H1 (cell line): ENCODE data around the gene NAXD. TPM values are rescaled to one million over a fixed set of nuclear protein-coding genes. Genes with fewer than 3 reads are reported as not detected.

Source experiments
- CTCF ChIA-PET: fragments of 300-600 bp; sonication (Branson Sonifier 250); formaldehyde crosslinking; loops from one replicate; lab custom pipeline; 2021; ENCODE audit not compliant: partially characterized antibody; lab: Charles Lee
- POLR2A ChIA-PET: fragments of 300-600 bp; sonication (Branson Sonifier 250); formaldehyde crosslinking; loops from one replicate; lab custom pipeline; 2021; ENCODE audit warnings: inconsistent platforms; ENCODE audit not compliant: partially characterized antibody; lab: Charles Lee
- DNase-seq, 2 experiments: peaks; one replicate each; pipeline versions ENCODE4 v3.0.0 to v3.0.0-alpha.2; 2010 to 2022; ENCODE audit warnings: low spot score in 2 of 2, low read depth in 1 of 2, mixed read lengths in 1 of 2
- FAIRE-seq: peaks from 2 replicates; lab custom pipeline; 2011; peaks lifted over from hg19 to GRCh38; lab: Jason Lieb, UNC
- H2AFZ ChIP-seq: 2 replicates; pipeline ENCODE4 v1.8.1; 2012; ENCODE audit warnings: low read length, inconsistent platforms
- H2AK5ac ChIP-seq: 2 replicates; pipeline ENCODE4 v1.6.1; 2013; ENCODE audit warnings: low read depth, low read length
- H2BK120ac ChIP-seq: replicated peaks from 2 replicates; pipeline ENCODE3; 2013; ENCODE audit warnings: low read depth, low read length, inconsistent platforms
- H2BK12ac ChIP-seq: 2 replicates; pipeline ENCODE4 v1.6.1; 2013; ENCODE audit warnings: low read depth, low read length
- H2BK15ac ChIP-seq: 2 replicates; pipeline ENCODE4 v1.6.1; 2013; ENCODE audit warnings: low read length
- H2BK20ac ChIP-seq: 2 replicates; pipeline ENCODE4 v1.6.1; 2013; ENCODE audit warnings: low read length
- H2BK5ac ChIP-seq: 2 replicates; pipeline ENCODE4 v1.6.1; 2013; ENCODE audit warnings: low read depth, low read length
- H3K14ac ChIP-seq: 2 replicates; pipeline ENCODE4 v1.6.1; 2013; ENCODE audit warnings: inconsistent platforms; ENCODE audit not compliant: insufficient read length
- H3K18ac ChIP-seq: 2 replicates; pipeline ENCODE4 v1.6.1; 2013; ENCODE audit warnings: low read length; ENCODE audit errors: extremely low read depth
- H3K23ac ChIP-seq: 2 replicates; pipeline ENCODE4 v1.6.1; 2013; ENCODE audit warnings: inconsistent platforms; ENCODE audit not compliant: insufficient read length
- H3K23me2 ChIP-seq: 2 replicates; pipeline ENCODE4 v1.6.1; 2013; ENCODE audit warnings: low read depth, low read length
- H3K27ac ChIP-seq: 2 replicates; pipeline ENCODE4 v1.6.1; 2011; ENCODE audit warnings: low read depth, low read length, inconsistent platforms
- H3K27me3 ChIP-seq, 4 experiments: replicated peaks in 1 of 4; 1 replicate in 1 of 4; 2 replicates in 3 of 4; pipeline versions ENCODE4 v1.6.1 to v1.8.1; 2011 to 2013; ENCODE audit warnings: low read length in 3 of 4, mild to moderate bottlenecking in 3 of 4, inconsistent platforms in 2 of 4, mixed read lengths in 2 of 4, moderate library complexity in 1 of 4; ENCODE audit not compliant: control insufficient read depth in 3 of 4, insufficient read depth in 3 of 4; ENCODE audit errors: extremely low read depth in 1 of 4
- H3K36me3 ChIP-seq, 4 experiments: 2 replicates each; pipeline versions ENCODE4 v1.6.1 to v1.8.1; 2011 to 2013; ENCODE audit warnings: mild to moderate bottlenecking in 4 of 4, low read length in 3 of 4, moderate library complexity in 2 of 4, control low read depth in 1 of 4, inconsistent platforms in 1 of 4; ENCODE audit not compliant: insufficient read depth in 4 of 4, control insufficient read depth in 2 of 4
- H3K4ac ChIP-seq: replicated peaks from 2 replicates; pipeline ENCODE3; 2013; ENCODE audit warnings: low read length, low read depth, mixed read lengths, inconsistent platforms; ENCODE audit not compliant: insufficient read length
- H3K4me1 ChIP-seq, 4 experiments: replicated peaks in 1 of 4; 1 replicate in 1 of 4; 2 replicates in 3 of 4; pipeline versions ENCODE4 v1.6.1 to v1.8.1; 2011 to 2013; ENCODE audit warnings: low read length in 3 of 4, inconsistent platforms in 2 of 4, mixed read lengths in 1 of 4; ENCODE audit not compliant: insufficient read depth in 4 of 4, control insufficient read depth in 3 of 4
- H3K4me2 ChIP-seq, 2 experiments: 2 replicates each; pipeline versions ENCODE4 v1.6.1 to v1.8.1; 2011 to 2013; ENCODE audit warnings: low read depth in 2 of 2, low read length in 2 of 2, control low read depth in 1 of 2, inconsistent platforms in 1 of 2, mild to moderate bottlenecking in 1 of 2; ENCODE audit not compliant: insufficient read depth in 1 of 2
- H3K4me3 ChIP-seq, 4 experiments: fragments of 200-600, 300-600 bp in 1 of 4; sonication (generic), shearing (Covaris generic), sonication (Bioruptor Twin) in 1 of 4; 2 replicates each; pipeline versions ENCODE4 v1.5.1 to v1.8.1; 2011 to 2016; ENCODE audit warnings: low read length in 4 of 4, low read depth in 3 of 4, control low read depth in 2 of 4, inconsistent platforms in 2 of 4, mild to moderate bottlenecking in 2 of 4, mixed read lengths in 1 of 4, moderate library complexity in 1 of 4; ENCODE audit not compliant: insufficient read depth in 2 of 4; ENCODE audit errors: extremely low read depth in 1 of 4
- H3K56ac ChIP-seq: replicated peaks from 2 replicates; pipeline ENCODE3; 2013; ENCODE audit warnings: low read depth, mild to moderate bottlenecking, mixed read lengths, low read length, inconsistent platforms; ENCODE audit not compliant: insufficient read length
- H3K79me1 ChIP-seq: 2 replicates; pipeline ENCODE4 v1.6.1; 2013; ENCODE audit warnings: low read depth, low read length, control low read depth
- H3K79me2 ChIP-seq, 2 experiments: 2 replicates each; pipeline versions ENCODE4 v1.6.1 to v1.8.1; 2012 to 2013; ENCODE audit warnings: low read length in 2 of 2, mild to moderate bottlenecking in 2 of 2, inconsistent platforms in 1 of 2; ENCODE audit not compliant: insufficient read depth in 2 of 2, control insufficient read depth in 1 of 2
- H3K9ac ChIP-seq, 4 experiments: replicated peaks in 1 of 4; 1 replicate in 1 of 4; 2 replicates in 3 of 4; pipeline versions ENCODE4 v1.6.1 to v1.8.1; 2011 to 2013; ENCODE audit warnings: low read depth in 3 of 4, low read length in 3 of 4, control low read depth in 2 of 4, mild to moderate bottlenecking in 2 of 4, moderate library complexity in 2 of 4, inconsistent platforms in 1 of 4; ENCODE audit errors: extremely low read depth in 1 of 4
- H3K9me3 ChIP-seq, 2 experiments: 2 replicates each; pipeline versions ENCODE4 v1.6.1 to v1.8.1; 2012 to 2013; ENCODE audit warnings: mild to moderate bottlenecking in 2 of 2, moderate library complexity in 2 of 2, control low read depth in 1 of 2, inconsistent platforms in 1 of 2, low read depth in 1 of 2, low read length in 1 of 2, mixed read lengths in 1 of 2; ENCODE audit not compliant: insufficient read depth in 2 of 2
- H4K20me1 ChIP-seq, 2 experiments: replicated peaks in 1 of 2; 2 replicates each; pipeline versions ENCODE3 to v1.8.1; 2011 to 2013; ENCODE audit warnings: inconsistent platforms in 2 of 2, low read length in 2 of 2, mild to moderate bottlenecking in 1 of 2; ENCODE audit not compliant: insufficient read depth in 2 of 2, control insufficient read depth in 1 of 2
- H4K5ac ChIP-seq: 2 replicates; pipeline ENCODE4 v1.6.1; 2013; ENCODE audit warnings: low read length, low read depth, mixed read lengths, inconsistent platforms; ENCODE audit not compliant: insufficient read length
- H4K8ac ChIP-seq: 2 replicates; pipeline ENCODE4 v1.8.0; 2013; ENCODE audit warnings: mild to moderate bottlenecking, moderate library complexity, low read length, inconsistent platforms; ENCODE audit not compliant: insufficient read depth; ENCODE audit errors: extremely low read depth
- H4K91ac ChIP-seq: replicated peaks from 2 replicates; pipeline ENCODE3; 2013; ENCODE audit warnings: low read length, mixed read lengths, inconsistent platforms; ENCODE audit not compliant: insufficient read length
- ASH2L ChIP-seq: fragments of 200-600, 300-600 bp; sonication (generic); IDR thresholded peaks from one replicate; pipeline ENCODE4 v1.7.1; 2017; ENCODE audit warnings: low read length
- BACH1 ChIP-seq: IDR thresholded peaks from 2 replicates; pipeline ENCODE4 v1.6.1; 2012; ENCODE audit warnings: low read length, improper control_type of control experiment
- CEBPB ChIP-seq: IDR thresholded peaks from 2 replicates; pipeline ENCODE4 v1.6.1; 2012; ENCODE audit warnings: low read depth, low read length
- CHD2 ChIP-seq: IDR thresholded peaks from 2 replicates; pipeline ENCODE4 v1.6.1; 2012; ENCODE audit warnings: low read length, improper control_type of control experiment
- CTBP2 ChIP-seq: IDR thresholded peaks from 2 replicates; pipeline ENCODE4 v1.7.0; 2011; ENCODE audit warnings: borderline replicate concordance, mild to moderate bottlenecking, moderate library complexity, mixed read lengths, low read length; ENCODE audit not compliant: insufficient read depth, insufficient read length
- EP300 ChIP-seq, 2 experiments: IDR thresholded peaks; 1 replicate in 1 of 2; 2 replicates in 1 of 2; pipeline ENCODE4 v1.6.1; 2011 to 2012; ENCODE audit warnings: low read depth in 2 of 2, low read length in 2 of 2, mild to moderate bottlenecking in 2 of 2, borderline replicate concordance in 1 of 2, inconsistent platforms in 1 of 2, moderate library complexity in 1 of 2
- JUN ChIP-seq: IDR thresholded peaks from 2 replicates; pipeline ENCODE4 v1.6.1; 2011; ENCODE audit warnings: low read depth, mild to moderate bottlenecking, improper control_type of control experiment, low read length
- KDM1A ChIP-seq: fragments of 200-600, 300-600 bp; sonication (generic); IDR thresholded peaks from 2 replicates; pipeline ENCODE4 v1.7.1; 2016; ENCODE audit warnings: mild to moderate bottlenecking, low read length, borderline replicate concordance
- PHF8 ChIP-seq: fragments of 200-600 bp; sonication (generic); conservative IDR thresholded peaks from 2 replicates; pipeline ENCODE4 v1.7.1; 2012; ENCODE audit warnings: low read depth, mild to moderate bottlenecking, inconsistent platforms, low read length, moderate library complexity
- POU5F1 ChIP-seq: IDR thresholded peaks from 2 replicates; pipeline ENCODE4 v1.6.1; 2011; ENCODE audit warnings: low read depth, mild to moderate bottlenecking, low read length, moderate library complexity
- SIN3A ChIP-seq, 2 experiments: IDR thresholded peaks in 1 of 2; conservative IDR thresholded peaks in 1 of 2; 2 replicates each; pipeline ENCODE4 v1.6.1; 2011 to 2012; ENCODE audit warnings: low read length in 2 of 2, improper control_type of control experiment in 1 of 2, low read depth in 1 of 2, mild to moderate bottlenecking in 1 of 2
- SIRT6 ChIP-seq: IDR thresholded peaks from one replicate; pipeline ENCODE4 v1.7.1; 2012; ENCODE audit warnings: low read length, inconsistent platforms
- TAF7 ChIP-seq: optimal IDR thresholded peaks from 2 replicates; pipeline ENCODE3; 2011; ENCODE audit warnings: low read depth, mild to moderate bottlenecking, inconsistent platforms, low read length, moderate library complexity, borderline replicate concordance
- TCF12 ChIP-seq: IDR thresholded peaks from 2 replicates; pipeline ENCODE4 v1.6.1; 2011; ENCODE audit warnings: low read depth, mild to moderate bottlenecking, low read length
- WGBS, 2 experiments: shearing (Covaris generic) in 1 of 2; methylation state at CpG; one replicate each; pipeline versions ENCODE4 v1.1.6 to v1.1.7; 2013 to 2015; ENCODE audit warnings: low lambda C conversion rate in 2 of 2, mixed read lengths in 2 of 2, inconsistent platforms in 1 of 2, low coverage in 1 of 2, missing lambda C conversion rate in 1 of 2; ENCODE audit not compliant: insufficient replicate concordance in 2 of 2, insufficient coverage in 1 of 2, insufficient read length in 1 of 2; ENCODE audit errors: extremely low coverage in 1 of 2, missing lambda C conversion rate in 1 of 2; 5-methylcytosine and 5-hydroxymethylcytosine counted together
- polyA plus RNA-seq, 7 experiments: library from polyadenylated mRNA; depleted of rRNA in 3 of 7; stranded (reverse) in 5 of 7; unstranded in 2 of 7; fragments of >200 nt in 5 of 7; fragments of 200-250 nt in 2 of 7; gene quantifications; 1 replicate in 5 of 7; 2 replicates in 1 of 7; 4 replicates in 1 of 7; pipeline versions ENCODE4 v1.2.1 to v1.2.3, GENCODE V29; 2011 to 2013; ENCODE audit warnings: missing spikeins in 2 of 7, mixed read lengths in 2 of 7
- total RNA-seq: library from RNA; stranded (reverse); fragmentation: NEBNext Ultra II Directional; extraction: Animal tissue kit (Norgen Biotek cat#: 25700); gene quantifications from 2 replicates; pipeline ENCODE4 v1.2.1, GENCODE V29; 2021

NAXD gene
- total and polyA plus RNA-seq, 2 of the 8 experiments (the other 6 are each of a cell fraction or from before 2014, with no cell fraction given): 25.4 to 35.5 TPM

DNA sequence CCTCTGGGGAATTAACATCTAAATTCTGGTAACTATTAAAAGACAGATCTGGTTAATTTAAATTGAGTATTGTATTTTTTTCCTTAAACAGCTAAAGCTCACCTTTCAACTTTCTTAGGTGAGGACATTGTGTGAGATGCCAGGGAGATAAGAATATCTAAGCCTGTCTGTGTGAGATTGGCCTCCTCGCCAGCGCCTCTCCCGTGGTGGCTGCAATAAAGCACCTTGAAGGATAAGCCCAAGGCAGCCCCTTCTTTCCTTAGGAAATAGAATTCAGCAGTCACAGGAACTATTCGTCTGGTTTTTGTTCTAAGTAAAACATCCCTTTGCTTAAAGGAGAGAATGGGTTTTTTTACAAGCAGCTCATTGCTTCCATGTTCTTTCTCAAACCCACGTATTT lies 24.6 kb downstream of the NAXD start:
- H4K91ac ChIP-seq: no peak overlapping the region
- H3K36me3 ChIP-seq: peaks cover 10 to 51% (median 35%) of the 10 kb centered on the region in 4 experiments; a peak in 7 of 8 replicates
- H3K4me3 ChIP-seq: no peak overlapping the region
- H2BK120ac ChIP-seq: no peak overlapping the region
- FAIRE-seq: no peak
- H2AFZ ChIP-seq: no peak overlapping the region
- H3K18ac ChIP-seq: no peak overlapping the region
- H2BK12ac ChIP-seq: no peak overlapping the region
- H3K27ac ChIP-seq: no peak overlapping the region
- H3K4ac ChIP-seq: no peak overlapping the region
- H3K9ac ChIP-seq: no peak overlapping the region
- H4K5ac ChIP-seq: no peak overlapping the region
- H3K9me3 ChIP-seq: no peaks in the 10 kb centered on the region
- H2AK5ac ChIP-seq: no peak overlapping the region
- no peak overlapping the region for H2BK20ac ChIP-seq
- H3K4me1 ChIP-seq: peaks cover 0 to 5% (median 3%) of the 10 kb centered on the region in 4 experiments; a peak in 5 of 7 replicates
- no peak overlapping the region for H2BK15ac ChIP-seq
- no peak overlapping the region for H4K8ac ChIP-seq
- no peak for DNase-seq
- WGBS, 2 experiments: 88% methylated on average over 5 of the region's 5 CpGs; no CpG with 5 or more reads in 1 of the 2 experiments
- H3K27me3 ChIP-seq: no peaks in the 10 kb centered on the region
- CTCF ChIA-PET: interaction anchor here (0.7 to 4.1 kb wide), 12 partner anchors 12 to 186 kb away, joined by 3 to 18 read pairs (median 3); no protein-coding TSS in a partner anchor
- H3K23me2 ChIP-seq: no peaks in the 10 kb centered on the region
- H3K79me2 ChIP-seq: no peaks in the 10 kb centered on the region
- H3K56ac ChIP-seq: no peak overlapping the region
- H3K79me1 ChIP-seq: peaks cover 3% of the 10 kb centered on the region; the same call in 1 of the 2 replicates
- H3K23ac ChIP-seq: no peak overlapping the region
- peaks cover 10 to 29% of the 10 kb centered on the region in 2 experiments for H4K20me1 ChIP-seq
- H3K14ac ChIP-seq: no peak overlapping the region
- H3K4me2 ChIP-seq: no peak overlapping the region
- POLR2A ChIA-PET: interaction anchor here (0.9 kb wide), 1 partner anchor 72 kb away, joined by 3 read pairs; no protein-coding TSS in a partner anchor
- H2BK5ac ChIP-seq: no peak overlapping the region
- no peak for TF ChIP-seq EP300 (IDR thresholded peaks at IDR 0.05; ENCODE audit: borderline replicate concordance in 1 of 2, low read depth in 2 of 2, low read length in 2 of 2)
- TF ChIP-seq BACH1: no peak
- TF ChIP-seq JUN: no peak
- TF ChIP-seq POU5F1: no peak
- no peak for TF ChIP-seq SIN3A (conservative IDR thresholded peaks at IDR 0.05 in 1 of 2, IDR thresholded peaks at IDR 0.05 in 1 of 2; ENCODE audit: low read depth in 1 of 2, low read length in 2 of 2)
- no peak for TF ChIP-seq SIRT6
- TF ChIP-seq PHF8: no peak
- TF ChIP-seq CTBP2: no peak
- TF ChIP-seq CEBPB: no peak
- no peak for TF ChIP-seq KDM1A
- TF ChIP-seq TAF7: no peak
- no peak for TF ChIP-seq ASH2L
- TF ChIP-seq CHD2: no peak
- no peak for TF ChIP-seq TCF12
